ENCODE data around the gene DLG1.

GRCh38 chr3:197007953-197008352 lies 290.5 kb downstream of the DLG1 start:
- TF ChIP-seq CTCF (IDR thresholded peaks at IDR 0.05 in 2 of 3, conservative IDR thresholded peaks at IDR 0.05 in 1 of 3; ENCODE audit: borderline replicate concordance in 1 of 3, insufficient read depth in 1 of 3, low read depth in 2 of 3, low read length in 2 of 3) (no peak), EZH2 (IDR thresholded peaks at IDR 0.05) (no peak), POLR2A (IDR thresholded peaks at IDR 0.05; ENCODE audit: borderline replicate concordance, extremely low read depth, insufficient read depth, insufficient read length) (no peak), REST (IDR thresholded peaks at IDR 0.05; ENCODE audit: low read depth) (no peak)

Measured in HCT116 (cell line).